PC-9 (cell line): ENCODE results near the gene PPP1R1A.

Experiments used
- CTCF ChIP-seq: fragments of 200-600 bp; sonication (generic); conservative IDR thresholded peaks from 2 replicates; pipeline ENCODE4 v1.6.1; 2017; ENCODE audit warnings: mixed run types, antibody characterized with exemption, mild to moderate bottlenecking, moderate library complexity
- EZH2 ChIP-seq: fragments of 200-600 bp; sonication (generic); IDR thresholded peaks from 2 replicates; pipeline ENCODE4 v1.8.0; 2017; ENCODE audit warnings: antibody characterized with exemption, low read depth

GRCh38 chr12:54622463-54623183, 34.2 kb upstream of the PPP1R1A start:
- TF ChIP-seq CTCF = peak; percentile 53; the same call in 1 of the 2 replicates
- TF ChIP-seq EZH2 = no peak
